Tibial artery (tissue), 4 donors: ENCODE measurements around the gene ARL15.

Source experiments
- DNase-seq, 2 donors: peaks; one replicate each; pipeline ENCODE4 v3.0.0-alpha.2; 2019
- H3K27ac ChIP-seq, 2 donors: fragments of 200-600 bp; sonication (generic) in 1 of 2; 1 replicate in 1 of 2; 2 replicates in 1 of 2; pipeline ENCODE4 v1.5.1; 2018 to 2019; ENCODE audit warnings: mild to moderate bottlenecking in 1 of 2
- H3K27me3 ChIP-seq, 2 donors: fragments of 200-600 bp; sonication (generic) in 1 of 2; one replicate each; pipeline versions ENCODE4 v1.5.1 to v1.6.0; 2016 to 2019
- H3K36me3 ChIP-seq, 3 donors: fragments of 200-600 bp; sonication (generic) in 2 of 3; one replicate each; pipeline ENCODE4 v1.5.1; 2016 to 2019; ENCODE audit warnings: mild to moderate bottlenecking in 2 of 3
- H3K4me1 ChIP-seq, 4 donors: fragments of 200-600 bp; sonication (generic) in 2 of 4; 1 replicate in 3 of 4; 2 replicates in 1 of 4; pipeline ENCODE4 v1.5.1; 2016 to 2019
- H3K4me3 ChIP-seq, 2 donors: fragments of 200-600 bp; sonication (generic) in 1 of 2; 1 replicate in 1 of 2; 2 replicates in 1 of 2; pipeline ENCODE4 v1.5.1; 2018 to 2019; ENCODE audit warnings: mild to moderate bottlenecking in 2 of 2
- H3K9me3 ChIP-seq, 3 donors: fragments of 200-600 bp; sonication (generic) in 1 of 3; one replicate each; pipeline ENCODE4 v1.5.1; 2016 to 2019
- CTCF ChIP-seq, 2 experiments: fragments of 200-600 bp in 1 of 2; fragments of 450-650 bp in 1 of 2; IDR thresholded peaks; one replicate each; pipeline ENCODE4 v1.5.1; 2017 to 2019; ENCODE audit warnings: antibody characterized with exemption in 2 of 2, mild to moderate bottlenecking in 1 of 2, moderate library complexity in 1 of 2
- intact Hi-C: fragments of 100-400 bp; cut with DNase I; formaldehyde crosslinking; loops from one replicate; pipeline ENCODE4 v1.15.0; 2023; ENCODE audit warnings: low total_unique reads

The ARL15 gene

GRCh38 chr5:53936481-53937352, 373.7 kb downstream of the ARL15 start:
- Histone ChIP-seq H3K4me1 (peaks cover 0 to 46% (median 5%) of the 10 kb centered on the region in 4 donors), H3K9me3 (no peaks in the 10 kb centered on the region), H3K36me3 (no peaks in the 10 kb centered on the region), H3K27ac (peak overlapping the region in 1 of 2 donors; percentile 24), H3K4me3 (no peak overlapping the region), H3K27me3 (no peaks in the 10 kb centered on the region)
- DNase-seq, result peak; percentile 30 to 75
- intact Hi-C loops, result no loop called here
- TF ChIP-seq CTCF (IDR thresholded peaks at IDR 0.05), result no peak

GRCh38 chr5:53934151-53934820, 376.1 kb downstream of the ARL15 start:
- peaks cover 0 to 43% (median 5%) of the 10 kb centered on the region in 4 donors for H3K4me1 ChIP-seq
- no peak overlapping the region for H3K4me3 ChIP-seq
- H3K9me3 ChIP-seq, result no peaks in the 10 kb centered on the region
- no peaks in the 10 kb centered on the region for H3K36me3 ChIP-seq
- H3K27ac ChIP-seq, result no peak overlapping the region
- DNase-seq, result no peak
- TF ChIP-seq CTCF (IDR thresholded peaks at IDR 0.05), result no peak
- H3K27me3 ChIP-seq, result no peaks in the 10 kb centered on the region
- intact Hi-C loops, result no loop called here

GRCh38 chr5:53932351-53932750, 378.0 kb downstream of the ARL15 start:
- no peak for TF ChIP-seq CTCF (IDR thresholded peaks at IDR 0.05)
- intact Hi-C loops, result no loop called here

GRCh38 chr5:53930457-53930856, 379.9 kb downstream of the ARL15 start:
- H3K4me1 ChIP-seq, result peaks cover 0 to 27% (median 0%) of the 10 kb centered on the region in 4 donors
- H3K36me3 ChIP-seq, result no peaks in the 10 kb centered on the region
- TF ChIP-seq CTCF (IDR thresholded peaks at IDR 0.05), result no peak
- no peaks in the 10 kb centered on the region for H3K27me3 ChIP-seq
- H3K9me3 ChIP-seq, result no peaks in the 10 kb centered on the region
- no peak overlapping the region for H3K27ac ChIP-seq
- intact Hi-C loops, result no loop called here
- H3K4me3 ChIP-seq, result no peak overlapping the region
- no peak for DNase-seq

More at GRCh38 chr5:53932351-53932750, 378.0 kb downstream of the ARL15 start:
- Histone ChIP-seq H3K4me3 (no peak overlapping the region), H3K36me3 (no peaks in the 10 kb centered on the region), H3K27me3 (no peaks in the 10 kb centered on the region), H3K27ac (no peak overlapping the region), H3K9me3 (no peaks in the 10 kb centered on the region), H3K4me1 (peaks cover 0 to 46% (median 4%) of the 10 kb centered on the region in 4 donors)
- no peak for DNase-seq

- no peak for DNase-seq
- no peak overlapping the region for H3K27ac ChIP-seq
- intact Hi-C loops, result no loop called here
Measured at GRCh38 chr5:53929570-53929969, 380.8 kb downstream of the ARL15 start.

More at GRCh38 chr5:53929570-53929969, 380.8 kb downstream of the ARL15 start:
- TF ChIP-seq CTCF (IDR thresholded peaks at IDR 0.05), result no peak
- no peak overlapping the region for H3K4me3 ChIP-seq
- no peaks in the 10 kb centered on the region for H3K36me3 ChIP-seq
- H3K9me3 ChIP-seq, result no peaks in the 10 kb centered on the region
- H3K4me1 ChIP-seq, result peaks cover 0 to 19% (median 0%) of the 10 kb centered on the region in 4 donors
- H3K27me3 ChIP-seq, result no peaks in the 10 kb centered on the region
